MM.1S (cell line): ENCODE measurements around the gene NAALADL2.

Source experiments
- DNase-seq: peaks from one replicate; pipeline ENCODE4 v3.0.0-alpha.2; 2015
- H2AFZ ChIP-seq: fragments of 300-600 bp; sonication (generic); 2 replicates; pipeline ENCODE4 v1.6.0; 2016; ENCODE audit warnings: antibody characterized with exemption, low read length
- H3F3A ChIP-seq: fragments of 300-600 bp; sonication (generic); 2 replicates; pipeline ENCODE4 v1.6.1; 2016; ENCODE audit warnings: mild to moderate bottlenecking, antibody characterized with exemption, low read length, moderate library complexity, mixed read lengths; ENCODE audit not compliant: insufficient read depth
- H3K27ac ChIP-seq: fragments of 300-600 bp; sonication (generic); 2 replicates; pipeline ENCODE4 v1.5.1; 2016; ENCODE audit warnings: mild to moderate bottlenecking, low read length
- H3K27me3 ChIP-seq: fragments of 300-600 bp; sonication (generic); replicated peaks from 2 replicates; pipeline ENCODE4 v1.6.0; 2016; ENCODE audit warnings: low read length; ENCODE audit not compliant: insufficient read depth
- H3K36me3 ChIP-seq: fragments of 300-600 bp; sonication (generic); replicated peaks from 2 replicates; pipeline ENCODE4 v1.6.1; 2016; ENCODE audit warnings: mild to moderate bottlenecking, low read length, mixed read lengths; ENCODE audit not compliant: insufficient read depth
- H3K4me1 ChIP-seq: fragments of 300-600 bp; sonication (generic); 2 replicates; pipeline ENCODE4 v1.6.1; 2016; ENCODE audit warnings: low read length, mixed read lengths
- H3K4me2 ChIP-seq: fragments of 300-600 bp; sonication (generic); 2 replicates; pipeline ENCODE4 v1.6.0; 2016; ENCODE audit warnings: low read depth, low read length
- H3K4me3 ChIP-seq: fragments of 300-600 bp; sonication (generic); 2 replicates; pipeline ENCODE4 v1.5.1; 2016; ENCODE audit warnings: low read length, mixed read lengths
- H3K79me2 ChIP-seq: fragments of 300-600 bp; sonication (generic); 2 replicates; pipeline ENCODE4 v1.6.1; 2016; ENCODE audit warnings: mixed run types, low read length, mixed read lengths
- H3K9ac ChIP-seq: fragments of 300-600 bp; sonication (generic); 2 replicates; pipeline ENCODE4 v1.6.1; 2016; ENCODE audit warnings: low read length, mixed read lengths
- H3K9me2 ChIP-seq: fragments of 300-600 bp; sonication (generic); replicated peaks from 2 replicates; pipeline ENCODE4 v1.6.1; 2016; ENCODE audit warnings: mild to moderate bottlenecking, low read length, mixed read lengths; ENCODE audit not compliant: insufficient read depth
- H3K9me3 ChIP-seq: fragments of 300-600 bp; sonication (generic); replicated peaks from 2 replicates; pipeline ENCODE4 v1.6.1; 2016; ENCODE audit warnings: mild to moderate bottlenecking, low read length, mixed read lengths; ENCODE audit not compliant: insufficient read depth
- H4K20me1 ChIP-seq: fragments of 300-600 bp; sonication (generic); 2 replicates; pipeline ENCODE4 v1.6.1; 2016; ENCODE audit warnings: mild to moderate bottlenecking, low read length, moderate library complexity, mixed read lengths; ENCODE audit not compliant: insufficient read depth
- EZH2 ChIP-seq: fragments of 300-600 bp; sonication (generic); optimal IDR thresholded peaks from 2 replicates; pipeline ENCODE3; 2017; ENCODE audit warnings: low read depth, mild to moderate bottlenecking, antibody characterized with exemption, low read length, mixed read lengths
- EZH2phosphoT487 ChIP-seq: fragments of 300-600 bp; sonication (generic); IDR thresholded peaks from 2 replicates; pipeline ENCODE4 v1.6.1; 2018; ENCODE audit warnings: antibody characterized with exemption, low read length
- TF ChIP-seq, protein P1 (sequence below): fragments of 300-600 bp; sonication (generic); IDR thresholded peaks from 2 replicates; pipeline ENCODE4 v1.5.1; 2016; ENCODE audit warnings: antibody characterized with exemption, low read length, mixed read lengths

Gene NAALADL2

DNA sequence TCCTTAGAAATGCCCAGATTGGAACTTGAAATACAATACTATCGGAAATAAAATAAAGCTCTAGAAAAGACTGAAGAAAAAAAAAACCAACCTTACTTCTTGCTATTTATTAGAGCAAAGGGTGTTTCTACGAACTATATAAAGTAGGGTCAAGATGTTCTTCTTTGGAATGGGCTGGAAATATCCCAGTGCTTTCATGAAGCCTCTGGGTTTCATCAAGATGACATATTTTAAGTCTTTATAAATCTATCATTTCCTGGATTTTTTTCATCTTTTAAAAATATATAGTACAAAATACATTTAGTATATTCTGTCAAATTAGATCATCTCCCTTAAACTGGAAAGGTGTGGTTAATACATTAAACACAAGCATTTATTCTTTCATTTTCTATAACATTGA lies 978.8 kb downstream of the NAALADL2 start:
- TF ChIP-seq EZH2phosphoT487, result no peak
- TF ChIP-seq, protein P1, sequence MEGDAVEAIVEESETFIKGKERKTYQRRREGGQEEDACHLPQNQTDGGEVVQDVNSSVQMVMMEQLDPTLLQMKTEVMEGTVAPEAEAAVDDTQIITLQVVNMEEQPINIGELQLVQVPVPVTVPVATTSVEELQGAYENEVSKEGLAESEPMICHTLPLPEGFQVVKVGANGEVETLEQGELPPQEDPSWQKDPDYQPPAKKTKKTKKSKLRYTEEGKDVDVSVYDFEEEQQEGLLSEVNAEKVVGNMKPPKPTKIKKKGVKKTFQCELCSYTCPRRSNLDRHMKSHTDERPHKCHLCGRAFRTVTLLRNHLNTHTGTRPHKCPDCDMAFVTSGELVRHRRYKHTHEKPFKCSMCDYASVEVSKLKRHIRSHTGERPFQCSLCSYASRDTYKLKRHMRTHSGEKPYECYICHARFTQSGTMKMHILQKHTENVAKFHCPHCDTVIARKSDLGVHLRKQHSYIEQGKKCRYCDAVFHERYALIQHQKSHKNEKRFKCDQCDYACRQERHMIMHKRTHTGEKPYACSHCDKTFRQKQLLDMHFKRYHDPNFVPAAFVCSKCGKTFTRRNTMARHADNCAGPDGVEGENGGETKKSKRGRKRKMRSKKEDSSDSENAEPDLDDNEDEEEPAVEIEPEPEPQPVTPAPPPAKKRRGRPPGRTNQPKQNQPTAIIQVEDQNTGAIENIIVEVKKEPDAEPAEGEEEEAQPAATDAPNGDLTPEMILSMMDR, result no peak
- no peak for TF ChIP-seq EZH2
- no peak overlapping the region for H3K4me3 ChIP-seq
- H3K27ac ChIP-seq, result no peak overlapping the region
- no peaks in the 10 kb centered on the region for H3K27me3 ChIP-seq
- no peak overlapping the region for H3K9ac ChIP-seq
- H3K9me2 ChIP-seq, result no peaks in the 10 kb centered on the region
- no peak overlapping the region for H2AFZ ChIP-seq
- H3K79me2 ChIP-seq, result no peaks in the 10 kb centered on the region
- DNase-seq, result no peak
- no peaks in the 10 kb centered on the region for H4K20me1 ChIP-seq
- H3F3A ChIP-seq, result no peaks in the 10 kb centered on the region
- H3K9me3 ChIP-seq, result no peaks in the 10 kb centered on the region
- H3K4me1 ChIP-seq, result no peaks in the 10 kb centered on the region
- H3K36me3 ChIP-seq, result no peaks in the 10 kb centered on the region
- no peak overlapping the region for H3K4me2 ChIP-seq

DNA sequence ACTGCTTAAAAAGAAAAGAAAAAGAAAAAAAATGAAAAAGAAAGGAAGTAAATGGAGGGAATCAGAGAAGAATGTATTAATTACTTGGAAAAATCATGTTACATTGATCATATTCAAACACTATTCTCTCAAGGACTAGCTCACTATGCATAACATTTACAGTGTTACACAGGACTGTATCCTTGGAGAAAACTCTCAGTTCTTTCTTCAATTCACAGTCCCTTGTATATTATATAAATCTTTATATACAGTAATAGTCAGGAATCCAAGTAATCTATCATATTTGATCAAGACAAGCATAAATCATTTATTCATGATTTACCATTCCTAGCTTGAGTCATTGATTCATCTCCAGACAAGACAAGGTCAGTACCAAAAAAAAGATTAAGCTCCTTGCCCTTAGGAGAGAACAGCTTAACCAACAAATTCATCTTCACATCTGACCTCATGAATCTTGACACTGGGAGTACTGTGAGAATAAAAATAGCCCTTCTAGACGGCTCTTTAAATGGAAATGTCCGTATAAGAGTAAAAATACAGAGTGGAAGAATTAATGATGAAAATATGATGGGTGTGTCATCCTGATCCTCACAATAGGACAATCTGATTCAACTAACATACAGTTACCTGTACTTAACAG lies 980.4 kb downstream of the NAALADL2 start:
- no peak for DNase-seq
- TF ChIP-seq EZH2phosphoT487 (no peak), EZH2 (no peak)
- TF ChIP-seq, protein P1, result no peak
- no peaks in the 10 kb centered on the region for H4K20me1 ChIP-seq
- no peaks in the 10 kb centered on the region for H3K27me3 ChIP-seq
- no peak overlapping the region for H3K27ac ChIP-seq
- no peaks in the 10 kb centered on the region for H3K4me1 ChIP-seq
- no peaks in the 10 kb centered on the region for H3K9me2 ChIP-seq
- H3K9ac ChIP-seq, result no peak overlapping the region
- H2AFZ ChIP-seq, result no peak overlapping the region
- no peaks in the 10 kb centered on the region for H3F3A ChIP-seq
- H3K36me3 ChIP-seq, result no peaks in the 10 kb centered on the region
- no peak overlapping the region for H3K4me3 ChIP-seq
- no peaks in the 10 kb centered on the region for H3K79me2 ChIP-seq
- H3K4me2 ChIP-seq, result no peak overlapping the region
- H3K9me3 ChIP-seq, result no peaks in the 10 kb centered on the region

DNA sequence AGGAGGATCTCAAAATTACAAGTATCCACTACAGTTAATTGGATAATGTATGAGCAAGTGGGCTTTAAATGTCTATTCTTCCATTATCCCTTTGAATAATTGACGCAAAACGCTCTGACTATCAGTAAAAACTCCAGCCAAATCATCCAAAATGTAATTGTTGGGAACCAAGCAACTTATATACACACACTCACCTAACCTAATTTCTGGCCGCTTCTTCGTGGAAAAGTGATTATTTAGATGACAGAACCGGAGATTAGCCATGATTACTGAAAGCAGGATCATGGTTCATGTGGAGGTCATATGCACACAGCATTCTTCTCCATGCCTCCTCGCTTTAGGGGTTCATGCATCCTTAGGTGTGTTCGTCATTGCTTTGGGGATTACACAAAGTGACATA lies 992.4 kb downstream of the NAALADL2 start:
- TF ChIP-seq EZH2phosphoT487, result no peak
- TF ChIP-seq, protein P1, result no peak
- TF ChIP-seq EZH2, result no peak
- no peak for DNase-seq
- H3K4me3 ChIP-seq, result no peak overlapping the region
- no peaks in the 10 kb centered on the region for H3F3A ChIP-seq
- no peak overlapping the region for H3K27ac ChIP-seq
- H3K9ac ChIP-seq, result no peak overlapping the region
- H3K27me3 ChIP-seq, result no peaks in the 10 kb centered on the region
- no peaks in the 10 kb centered on the region for H3K9me2 ChIP-seq
- H2AFZ ChIP-seq, result no peak overlapping the region
- H3K4me2 ChIP-seq, result no peak overlapping the region
- no peaks in the 10 kb centered on the region for H3K36me3 ChIP-seq
- no peaks in the 10 kb centered on the region for H3K79me2 ChIP-seq
- H4K20me1 ChIP-seq, result no peaks in the 10 kb centered on the region
- no peaks in the 10 kb centered on the region for H3K4me1 ChIP-seq
- no peaks in the 10 kb centered on the region for H3K9me3 ChIP-seq
